CD4-positive, alpha-beta T cell treated with Interleukin-1 beta for 1 hour (primary cell): Measurements from ENCODE around the gene C10orf67.
"Not testable (repeated sequence)": the region's sequence is repeated elsewhere in the genome, so short reads cannot be mapped to it uniquely, and the experiment has no call there.

Source experiments
- DNase-seq, 2 donors: peaks; one replicate each; pipeline ENCODE4 v3.0.0-alpha.2; 2020 to 2022

The C10orf67 gene

DNA sequence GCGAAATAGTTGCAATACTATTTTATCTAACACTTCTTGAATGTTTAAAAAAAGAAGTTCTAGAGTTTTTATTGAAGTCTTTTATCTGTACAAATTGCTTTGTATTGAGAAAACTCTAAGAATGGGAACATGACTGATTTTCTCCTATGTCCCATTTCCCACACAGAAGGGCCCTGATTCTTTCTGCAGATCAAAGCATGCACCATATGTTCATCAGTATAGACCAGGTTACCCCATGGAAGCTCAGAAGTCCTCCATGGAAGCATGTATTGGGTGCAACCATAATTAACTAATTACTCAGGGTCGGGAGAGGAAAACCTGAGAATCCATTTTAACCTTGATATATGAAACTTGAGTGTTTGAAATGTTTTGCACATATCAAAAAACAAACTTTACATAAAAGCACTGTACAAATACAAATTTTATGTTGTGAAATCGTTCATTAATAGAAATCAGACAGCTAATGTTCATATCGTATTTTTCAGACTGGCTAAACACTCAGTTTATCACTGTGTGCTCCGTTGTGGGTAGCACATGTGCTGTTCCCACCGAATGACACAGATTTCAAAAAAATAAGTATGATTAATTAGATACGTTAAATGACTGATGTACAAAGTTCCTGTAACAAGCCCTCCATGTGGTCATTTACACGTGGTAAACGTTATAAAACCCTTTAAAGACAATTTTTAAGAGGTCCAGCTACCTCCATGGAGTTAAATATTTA, 81.0 kb downstream of the C10orf67 start:
- DNase-seq: no peak

DNA sequence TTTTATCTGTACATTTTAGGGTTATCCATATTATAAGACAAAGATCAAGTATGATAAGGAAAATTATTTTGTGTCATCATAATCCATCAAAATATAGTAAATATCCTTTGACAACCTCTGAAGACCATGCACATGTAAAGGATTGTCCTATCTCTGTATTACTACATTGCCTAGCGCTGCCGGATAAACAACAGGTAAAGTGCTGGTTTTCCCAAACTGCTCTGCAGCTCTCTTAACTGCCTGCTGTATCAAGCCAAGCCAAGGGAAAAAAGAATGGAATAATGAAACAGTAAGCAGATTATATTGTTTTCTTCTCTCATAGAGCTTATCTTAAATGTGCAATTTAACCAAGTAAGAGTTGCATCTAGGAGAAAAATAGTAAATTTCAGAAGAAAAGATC, 81.7 kb downstream of the C10orf67 start:
- no peak for DNase-seq

DNA sequence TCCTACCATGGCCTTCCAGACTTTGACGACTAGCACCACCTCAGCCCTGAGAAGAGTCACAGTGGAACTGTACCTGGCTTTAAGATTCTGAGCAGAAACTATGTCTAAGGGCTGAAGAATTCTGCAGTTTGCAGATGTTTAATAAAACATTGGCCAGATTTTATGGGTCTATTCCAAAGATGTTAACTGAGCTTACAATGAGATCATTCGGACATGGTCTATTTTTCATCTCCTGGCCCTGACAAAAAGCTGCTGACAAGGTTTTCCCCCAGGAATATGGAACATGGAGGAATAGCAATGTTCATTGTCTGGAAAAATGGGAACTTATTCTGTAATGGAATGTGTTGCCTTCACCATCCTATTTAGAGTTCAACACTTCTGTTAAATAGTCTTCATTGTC, 86.1 kb downstream of the C10orf67 start:
- DNase-seq: no peak

DNA sequence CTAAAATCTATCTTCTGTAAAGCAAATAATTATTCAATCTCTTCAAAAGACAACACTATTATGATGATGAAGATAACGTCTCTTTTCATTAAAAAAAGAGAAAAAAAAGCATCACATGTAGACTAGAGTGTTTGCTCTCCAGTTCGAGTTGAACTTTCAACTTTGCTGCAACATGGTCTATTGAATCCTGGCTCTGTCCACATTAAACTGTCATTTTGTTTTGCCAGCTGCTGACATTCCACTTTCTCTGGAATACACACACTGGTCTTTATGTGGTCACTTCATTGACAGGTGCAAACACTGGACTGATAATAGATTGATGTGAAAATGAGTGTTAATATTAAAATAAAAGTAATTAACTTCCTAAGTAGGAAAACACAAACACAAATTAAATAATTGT, 90.8 kb downstream of the C10orf67 start:
- DNase-seq: no peak

DNA sequence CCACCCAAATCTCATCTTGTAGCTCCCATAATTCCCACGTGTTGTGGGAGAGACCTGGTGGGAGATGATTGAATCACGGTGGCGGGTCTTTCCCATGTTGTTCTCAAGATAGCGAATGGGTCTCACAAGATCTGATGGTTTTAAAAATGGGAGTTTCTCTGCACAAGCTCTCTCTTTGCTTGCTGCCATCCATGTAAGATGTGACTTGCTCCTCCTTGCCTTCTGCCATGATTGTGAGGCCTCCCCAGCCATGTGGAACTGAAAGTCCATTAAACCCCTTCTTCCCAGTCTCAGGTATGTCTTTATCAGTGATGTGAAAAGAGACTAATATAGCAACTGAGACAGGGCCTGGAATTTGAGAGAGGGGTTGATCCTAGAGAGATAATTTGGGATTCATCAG, 91.7 kb downstream of the C10orf67 start:
- DNase-seq: not testable (repeated sequence)

DNA sequence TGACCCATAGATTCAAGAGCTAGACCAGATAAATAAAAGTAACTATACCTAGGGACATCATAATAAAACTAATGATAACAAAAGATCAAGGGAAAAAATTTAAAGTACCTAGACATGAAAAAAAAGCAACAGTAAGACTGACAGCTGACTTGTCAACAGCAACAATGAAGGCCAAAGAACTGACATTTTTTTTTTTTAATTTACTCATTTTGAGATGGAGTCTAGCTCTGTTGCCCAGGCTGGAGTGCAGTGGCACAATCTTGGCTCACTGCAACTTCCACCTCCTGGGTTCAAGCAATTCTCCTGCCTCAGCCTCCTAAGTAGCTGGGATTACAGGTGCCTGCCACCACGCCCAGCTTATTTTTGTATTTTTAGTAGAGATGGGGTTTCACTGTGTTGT, 102.8 kb downstream of the C10orf67 start:
- DNase-seq: not testable (repeated sequence)

DNA sequence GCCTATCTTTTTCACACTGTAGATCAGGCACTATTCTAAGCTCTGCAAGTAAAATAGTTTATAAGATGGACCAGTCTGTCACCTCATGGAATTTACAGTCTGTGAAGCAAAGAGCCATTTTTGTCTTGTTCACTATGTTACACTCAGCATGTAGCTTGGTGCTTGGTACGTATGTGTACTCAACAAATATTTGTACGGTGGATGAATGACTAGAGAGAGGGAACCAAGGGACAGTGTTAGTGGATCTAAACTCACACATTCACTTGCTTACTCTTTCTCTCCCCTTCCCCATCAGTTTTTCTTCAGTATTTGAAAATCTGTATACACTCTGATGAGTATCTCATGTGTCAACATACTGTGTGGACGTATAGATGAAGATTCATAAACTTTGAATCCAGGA, 106.6 kb downstream of the C10orf67 start:
- DNase-seq: no peak

DNA sequence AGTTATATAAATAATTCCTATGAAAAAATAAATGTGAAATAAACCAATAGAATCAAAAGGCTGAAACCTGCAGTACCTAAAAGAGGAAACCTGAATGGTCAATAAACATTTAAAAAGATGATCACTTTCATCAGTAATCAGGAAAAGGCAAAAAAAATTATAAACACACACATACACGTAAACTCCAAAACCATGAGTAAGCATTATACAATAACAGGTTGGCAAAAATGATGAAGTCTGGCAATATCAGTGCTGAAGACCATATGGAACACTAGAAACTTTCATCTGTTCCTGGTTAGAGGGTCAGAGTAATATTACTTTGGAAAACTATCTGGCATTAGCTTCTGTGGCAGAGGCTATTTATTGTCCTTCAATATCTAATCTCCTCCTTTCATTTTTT, 114.0 kb downstream of the C10orf67 start:
- no peak for DNase-seq

DNA sequence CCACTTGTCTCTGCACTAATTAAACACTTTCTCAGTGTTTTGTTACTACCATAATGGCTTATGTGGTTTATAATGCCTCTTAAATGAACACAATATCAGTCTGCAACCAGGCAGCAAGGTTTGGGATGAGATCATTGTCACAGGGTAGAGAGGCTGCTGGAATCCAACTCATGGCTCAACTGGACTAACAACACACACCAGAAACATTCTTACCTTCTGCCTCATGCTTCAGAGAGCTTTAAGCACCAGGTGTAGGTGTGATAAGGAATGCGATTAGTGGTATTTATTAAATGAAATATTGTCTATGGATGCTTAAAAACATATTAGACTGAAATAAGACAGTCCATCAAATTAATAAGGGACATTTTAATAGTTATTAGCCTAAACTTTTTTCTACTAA, 127.1 kb downstream of the C10orf67 start:
- DNase-seq: no peak

DNA sequence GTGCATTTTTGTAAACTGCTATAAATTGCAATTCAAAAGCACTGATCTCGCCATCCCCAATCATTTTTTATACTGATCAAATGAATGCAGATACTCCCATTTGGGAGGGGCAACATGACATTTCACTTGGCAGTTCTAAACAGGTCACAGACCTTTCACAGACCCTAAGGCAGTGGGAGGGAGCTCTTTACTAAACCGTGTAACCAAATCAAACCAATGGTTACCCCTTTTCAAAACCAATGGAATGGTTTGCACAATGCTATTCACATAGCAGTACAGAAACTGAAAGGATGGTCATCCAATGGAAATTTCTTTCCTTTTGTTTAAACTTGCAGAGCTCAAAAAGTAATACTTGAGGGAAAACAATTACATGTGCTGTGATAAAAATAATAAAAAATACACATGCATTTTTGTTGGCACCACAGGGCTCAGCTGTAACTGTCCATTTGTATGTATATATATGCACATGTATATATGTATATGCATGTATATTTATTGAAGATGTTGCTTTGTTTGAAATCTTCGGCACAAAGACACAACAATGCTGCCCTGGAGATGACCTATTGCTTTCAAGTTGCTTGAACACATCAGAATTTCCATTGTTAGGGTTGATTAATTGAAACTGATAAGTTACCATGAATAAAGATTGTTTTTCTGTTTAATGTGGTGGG, 138.5 kb downstream of the C10orf67 start:
- DNase-seq: no peak

DNA sequence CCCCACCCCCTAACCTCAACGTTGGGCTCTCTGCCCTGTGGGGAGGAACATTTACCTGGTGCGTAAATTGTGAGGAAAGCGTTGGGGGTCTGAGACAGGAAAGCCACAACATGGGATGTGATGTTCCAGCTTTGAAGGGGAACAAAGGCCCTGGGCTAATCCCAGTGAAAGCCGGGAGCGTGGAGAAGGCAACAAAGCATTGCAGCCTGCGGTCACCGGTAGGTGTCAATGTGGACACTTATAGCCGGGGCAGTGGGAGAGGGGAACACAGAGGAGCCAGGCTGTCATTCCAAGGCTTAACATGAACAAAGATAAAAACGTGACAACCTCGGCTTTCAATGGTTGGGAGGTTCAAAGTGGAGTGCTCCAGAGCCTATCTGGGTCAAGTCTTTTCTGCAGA, 139.8 kb downstream of the C10orf67 start:
- DNase-seq: no peak

DNA sequence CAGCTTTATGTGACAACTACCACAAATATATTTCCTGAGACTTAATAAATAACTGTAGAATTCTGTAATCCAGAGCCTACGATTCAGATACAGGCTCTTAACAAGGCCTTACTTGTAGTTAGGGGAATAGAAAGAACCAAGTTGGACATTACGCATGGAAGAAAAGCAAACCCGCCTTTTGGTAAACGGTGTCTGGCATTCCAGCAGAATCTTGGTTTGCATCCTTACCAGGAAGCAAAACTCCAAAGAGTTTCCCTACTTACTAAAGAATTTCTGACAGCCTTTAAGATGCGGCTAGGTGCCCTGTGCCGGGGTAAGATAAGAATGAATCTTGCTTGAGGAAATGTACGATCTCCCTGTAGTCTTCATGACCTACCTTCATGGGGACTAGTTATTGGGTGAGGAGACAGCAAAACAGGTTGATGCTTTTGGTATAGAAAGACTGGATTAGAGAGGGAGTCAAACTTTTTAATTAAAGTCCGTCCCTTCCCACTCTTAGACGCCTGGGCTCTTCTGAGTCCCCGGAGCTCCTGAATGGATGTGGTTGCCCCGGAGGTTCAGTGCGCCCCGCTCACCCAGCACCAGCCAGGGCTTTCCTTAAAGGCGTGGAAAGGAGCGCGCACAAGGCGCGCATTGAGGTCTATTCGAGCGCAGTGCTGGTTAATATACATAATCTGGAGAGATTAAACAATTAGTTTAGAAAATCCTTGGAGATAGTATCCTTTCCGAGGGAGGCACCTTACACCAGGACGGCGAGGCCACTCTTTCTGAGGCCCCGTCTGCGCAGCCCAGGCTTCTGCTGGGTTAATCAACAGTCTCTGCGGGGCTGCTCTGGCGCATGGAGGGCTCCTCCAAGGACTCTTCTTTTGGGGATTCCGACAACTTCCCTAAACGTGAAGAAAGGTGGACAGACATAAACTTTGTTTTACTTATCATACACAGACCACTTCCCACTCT, 140.9 kb downstream of the C10orf67 start:
- no peak for DNase-seq

DNA sequence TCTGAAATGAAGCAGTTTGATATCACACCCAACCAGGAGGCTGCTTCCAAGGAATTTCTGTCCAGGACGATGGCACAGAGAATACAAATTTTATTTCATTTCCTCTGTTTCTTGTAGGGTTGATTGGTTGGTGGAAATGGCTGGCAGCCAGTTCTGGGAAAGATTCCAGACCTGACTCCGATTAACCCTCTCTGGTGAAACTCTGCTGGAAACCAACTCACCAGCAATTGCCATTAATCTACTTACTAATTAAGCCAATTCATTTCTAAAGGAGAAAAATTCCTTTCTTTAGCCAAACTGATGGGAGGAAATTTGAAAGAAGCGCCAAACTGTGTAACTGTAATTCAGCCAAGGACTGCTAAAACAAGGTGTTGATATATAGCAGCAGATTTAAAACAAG, 141.8 kb downstream of the C10orf67 start:
- DNase-seq: no peak

DNA sequence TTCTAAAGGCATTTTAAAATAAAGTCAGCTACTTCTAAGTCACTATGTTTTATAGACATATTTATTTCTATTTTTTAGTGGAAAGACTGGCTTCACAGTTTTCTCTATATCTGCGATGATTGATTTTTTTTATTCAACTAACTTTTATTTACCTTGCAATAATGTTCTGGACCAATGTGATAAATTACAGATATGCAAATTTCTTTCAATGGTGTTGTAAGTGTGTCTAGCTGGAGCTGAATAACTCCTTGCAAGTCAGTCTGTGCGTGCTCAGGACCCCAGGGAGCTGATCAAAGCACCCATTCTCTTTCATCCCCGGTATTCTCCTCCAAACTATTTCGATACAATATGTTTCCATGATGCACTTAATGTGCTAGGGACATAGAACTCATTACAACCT, 142.8 kb downstream of the C10orf67 start:
- DNase-seq: no peak

DNA sequence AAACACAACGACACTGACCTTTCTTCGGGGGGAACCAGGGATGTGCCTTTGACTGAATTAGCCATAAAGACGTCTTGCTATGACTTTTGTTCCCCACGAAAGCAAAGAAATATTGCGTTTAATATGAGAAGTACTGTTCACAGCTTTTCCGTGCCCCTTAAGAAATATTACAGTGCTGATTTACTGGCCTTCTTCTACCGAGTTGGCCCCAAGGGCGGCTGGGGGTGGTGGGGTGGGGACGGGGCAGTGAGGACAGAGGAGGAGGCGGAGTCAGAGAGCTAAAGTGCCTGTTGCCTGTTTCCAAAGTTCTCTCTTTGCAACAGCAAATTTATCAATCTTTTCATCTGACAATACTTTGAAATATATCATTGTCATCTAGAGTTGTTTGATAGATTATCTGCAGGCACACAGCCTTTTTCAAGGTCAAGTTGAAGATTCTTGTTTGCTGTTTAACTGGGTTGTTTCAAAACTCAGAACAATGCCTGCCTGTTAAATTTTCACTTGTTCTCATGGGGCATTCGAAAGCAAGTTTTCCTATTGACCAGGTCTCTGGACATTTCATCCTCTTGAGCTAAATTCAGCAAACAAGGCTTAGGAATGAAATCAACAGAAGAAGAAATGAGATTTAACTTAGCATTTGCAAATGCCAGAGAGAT, 143.5 kb downstream of the C10orf67 start:
- DNase-seq: no peak

DNA sequence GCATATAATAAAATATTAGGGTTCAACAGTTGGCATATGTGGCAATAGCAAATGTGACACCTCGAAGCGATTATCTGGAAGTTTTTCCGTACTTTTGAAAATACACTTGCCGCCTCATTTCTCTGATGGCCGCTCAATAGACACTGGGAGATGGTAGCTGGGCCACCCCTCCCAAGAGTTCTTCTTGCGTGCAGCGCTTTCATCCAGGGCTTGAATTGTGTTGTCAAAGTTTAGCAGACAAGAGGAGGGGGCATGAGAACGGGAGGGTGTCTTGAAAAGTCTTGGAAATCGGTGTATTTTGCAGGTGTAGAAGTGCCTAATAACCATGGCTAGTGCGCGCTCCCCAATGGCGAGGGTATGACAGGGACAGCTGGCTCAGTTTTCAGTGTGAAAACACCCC, 144.0 kb downstream of the C10orf67 start:
- no peak for DNase-seq

DNA sequence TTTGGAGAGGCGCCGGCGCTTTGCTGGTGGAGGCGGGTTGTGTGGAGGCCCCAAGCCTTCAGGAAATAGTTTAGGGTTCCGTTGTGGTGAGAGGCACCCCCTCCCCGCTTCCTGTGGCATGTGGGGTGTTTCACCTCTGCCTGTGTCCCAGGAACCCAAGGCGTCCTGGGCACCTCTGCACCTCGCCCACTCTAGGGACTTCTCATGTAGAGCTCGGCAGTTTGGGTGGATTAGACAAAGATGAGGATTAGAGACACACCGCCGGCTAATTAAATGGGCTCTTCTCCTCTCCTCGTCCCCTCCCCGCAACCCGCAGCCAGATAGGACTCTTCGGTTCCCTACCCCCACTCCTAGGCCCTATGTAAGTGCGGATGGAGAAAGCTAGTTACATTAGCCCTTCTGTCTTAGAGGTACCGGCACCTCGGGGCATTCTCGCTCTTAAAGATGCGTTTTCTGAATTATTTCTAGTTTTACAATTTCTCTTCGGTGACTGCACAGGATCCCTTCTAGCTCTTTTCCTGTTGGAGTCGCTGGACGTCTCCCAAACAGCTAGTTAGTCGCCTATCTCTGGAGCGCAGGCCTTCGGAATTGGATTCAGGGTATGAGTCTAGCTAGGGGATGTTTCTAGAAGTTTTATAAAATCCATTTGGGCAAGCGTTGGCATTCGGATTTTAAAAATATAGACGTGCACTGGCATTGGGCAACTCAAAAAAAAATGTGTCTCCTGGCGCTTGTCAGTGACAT, 144.7 kb downstream of the C10orf67 start:
- no peak for DNase-seq

DNA sequence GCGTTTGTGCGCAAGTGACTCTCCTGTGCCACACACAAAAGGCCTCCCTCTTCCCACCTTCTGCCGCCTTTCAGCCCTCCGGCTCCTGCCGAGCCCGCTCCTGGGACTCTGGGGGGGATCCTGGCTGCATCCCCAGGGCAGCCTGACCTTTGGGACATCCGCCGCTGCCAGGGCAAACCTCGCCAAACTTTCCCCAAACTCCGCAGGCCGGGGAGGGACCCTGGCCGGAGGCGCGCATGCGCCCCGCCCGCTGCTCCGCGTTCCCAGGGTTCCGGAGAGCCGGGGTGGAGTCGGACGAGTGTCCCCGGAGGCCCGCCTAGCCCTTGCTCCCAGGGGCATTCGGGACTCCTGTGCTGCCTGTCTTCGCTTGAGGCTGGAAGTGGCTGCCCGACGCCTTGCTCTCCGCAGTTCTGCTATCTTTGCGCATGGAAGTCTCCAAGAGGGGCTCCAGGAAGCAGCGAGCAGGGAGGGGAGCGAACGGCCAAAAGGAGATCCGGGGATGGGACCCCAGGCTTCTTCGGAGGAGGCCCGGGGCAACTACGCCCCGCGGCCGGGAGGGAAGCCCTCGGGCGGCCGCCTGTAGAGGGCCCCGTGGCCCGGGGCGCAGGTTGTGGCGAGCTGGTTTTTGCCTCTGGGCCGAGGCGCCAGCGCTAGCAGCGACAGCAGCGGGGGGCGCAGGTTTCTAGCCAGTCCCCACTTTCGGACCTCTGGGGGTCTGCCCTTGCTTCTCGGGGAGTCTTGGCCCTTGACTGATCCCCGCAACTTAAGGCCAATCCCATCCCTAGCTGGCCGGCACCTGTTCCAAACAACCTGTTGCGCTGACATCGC, 145.4 kb downstream of the C10orf67 start:
- DNase-seq: no peak

DNA sequence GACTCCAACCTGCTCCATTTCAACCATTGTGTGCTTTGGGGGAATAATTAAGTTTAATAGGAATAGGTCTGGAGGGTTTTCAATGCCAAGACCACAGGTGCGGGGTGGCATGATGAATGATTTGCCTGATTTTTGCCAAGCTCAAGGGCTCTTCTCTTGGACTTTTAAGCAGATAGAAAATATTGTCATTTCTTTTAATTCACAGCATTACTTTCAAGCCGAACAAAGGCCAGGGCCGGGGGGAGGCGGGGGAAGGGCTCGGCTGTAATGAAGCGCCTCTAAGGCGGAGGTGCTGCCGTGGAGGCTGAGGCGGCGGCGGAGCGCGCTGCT, 146.0 kb downstream of the C10orf67 start:
- peak in 1 of 2 donors; percentile 1 for DNase-seq

DNA sequence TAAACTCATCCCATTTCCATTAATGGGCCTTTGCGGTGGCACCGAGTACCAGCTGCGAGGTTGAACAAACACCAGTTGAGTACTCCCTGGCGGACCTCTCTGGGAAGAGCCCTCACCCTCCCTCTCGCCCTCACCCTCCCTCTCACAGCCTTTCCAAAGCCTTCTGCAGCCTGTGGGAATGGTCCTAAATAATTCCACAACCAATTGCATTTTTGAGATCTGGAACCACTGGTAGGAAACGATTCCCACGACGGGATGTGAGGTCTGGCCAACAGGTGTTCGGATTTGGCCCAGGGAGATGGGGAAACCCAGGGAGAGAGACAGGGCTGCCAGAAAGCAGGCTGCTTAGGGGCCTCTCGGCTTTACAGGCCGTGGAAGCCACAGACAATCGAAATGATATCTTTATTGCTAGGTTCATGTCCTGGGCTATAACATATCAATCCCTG, 147.2 kb downstream of the C10orf67 start:
- DNase-seq: no peak

DNA sequence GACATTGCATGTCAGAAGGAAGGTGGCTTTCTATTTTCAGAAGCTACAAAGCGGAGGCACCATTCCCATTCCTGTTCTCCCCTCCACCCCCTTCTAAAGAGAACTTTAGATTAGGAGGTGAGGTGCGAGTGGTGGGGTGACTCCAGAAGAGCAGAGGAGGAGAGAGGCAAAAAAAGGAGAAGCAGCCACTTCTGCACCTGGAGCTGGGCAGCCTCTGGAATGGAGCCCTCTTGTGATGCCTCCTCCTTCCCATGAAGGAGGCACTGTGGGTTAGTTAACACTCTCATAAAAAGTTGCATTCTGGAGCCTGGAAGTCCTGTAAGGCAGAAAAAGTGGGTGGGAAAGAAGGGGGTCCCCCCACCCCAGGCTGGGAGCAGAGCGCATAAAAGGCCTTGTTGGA, 147.7 kb downstream of the C10orf67 start:
- DNase-seq: no peak
